Sigmoid colon (tissue), 4 donors: Measurements from ENCODE around the gene B3GALT6.

Experiments used
- CTCF ChIP-seq, 4 experiments: fragments of 450-650 bp in 3 of 4; fragments of 200-600 bp in 1 of 4; IDR thresholded peaks; one replicate each; pipeline ENCODE4 v1.5.1; 2016 to 2019; ENCODE audit warnings: antibody characterized with exemption in 4 of 4, mild to moderate bottlenecking in 3 of 4, moderate library complexity in 2 of 4
- EP300 ChIP-seq, 4 donors: sonication (generic); formaldehyde crosslinking; IDR thresholded peaks; one replicate each; pipeline ENCODE4 v1.6.1; 2017; ENCODE audit warnings: antibody characterized with exemption in 4 of 4

GRCh38 chr1:1245178-1245816 lies 13.3 kb downstream of the B3GALT6 start:
- TF ChIP-seq CTCF (IDR thresholded peaks at IDR 0.05) = no peak
- no peak for TF ChIP-seq EP300 (IDR thresholded peaks at IDR 0.05)
